HG03025 (cell line): ENCODE results near the gene AGAP5.
"Not testable (repeated sequence)": the region's sequence is repeated elsewhere in the genome, so short reads cannot be mapped to it uniquely, and the experiment has no call there.

Experiments used
- ATAC-seq: cut with Tn5 transposase; IDR thresholded peaks from one replicate; pipeline ENCODE4 v1.9.1; 2021; ENCODE audit warnings: mild to moderate bottlenecking, moderate library complexity; ENCODE audit not compliant: unreplicated experiment, low FRiP score

AGAP5 gene

GRCh38 chr10:73715179-73716156 is 17.6 kb upstream of the AGAP5 start:
- ATAC-seq: not testable (repeated sequence)

GRCh38 chr10:73714483-73714882 is 16.6 kb upstream of the AGAP5 start:
- not testable (repeated sequence) for ATAC-seq

DNA sequence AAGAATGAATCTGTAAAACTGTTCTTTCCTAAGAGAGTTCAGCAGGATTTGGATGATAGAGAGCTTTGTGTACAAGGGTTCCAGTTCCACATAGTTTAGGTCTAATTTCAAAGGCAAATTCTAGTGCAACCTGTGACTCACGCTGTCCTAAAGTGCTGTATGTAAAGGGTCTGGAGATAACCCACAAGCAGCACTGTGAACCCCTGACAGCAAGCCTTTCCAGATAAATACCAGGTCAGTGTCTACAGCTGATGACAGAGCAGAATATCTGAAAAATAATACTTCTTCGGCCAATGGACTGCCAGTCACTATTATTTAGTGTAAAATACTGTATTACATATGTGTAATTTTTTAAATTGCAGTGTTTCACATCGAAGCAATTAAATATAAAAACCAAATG is 16.0 kb upstream of the AGAP5 start:
- not testable (repeated sequence) for ATAC-seq

DNA sequence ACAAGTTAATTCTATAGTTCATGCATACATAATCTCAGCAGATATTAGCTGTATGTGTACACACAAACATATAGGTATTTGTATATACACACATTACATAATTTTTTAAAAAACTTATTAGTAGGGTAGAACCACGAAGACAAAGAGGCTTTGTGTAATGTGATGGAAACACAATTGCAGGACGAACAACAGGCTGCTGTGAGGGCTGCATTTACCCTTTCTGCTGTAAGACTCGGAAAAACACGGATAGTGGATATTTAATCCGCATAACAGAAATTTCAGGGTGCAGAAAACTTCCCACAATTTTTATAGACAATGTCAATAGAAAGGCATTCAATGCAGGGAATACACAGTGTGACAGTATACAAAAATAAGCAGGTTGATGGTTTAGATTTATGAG is 13.8 kb upstream of the AGAP5 start:
- ATAC-seq: not testable (repeated sequence)

GRCh38 chr10:73708122-73708521 is 10.2 kb upstream of the AGAP5 start:
- not testable (repeated sequence) for ATAC-seq

GRCh38 chr10:73707628-73708027 is 9.7 kb upstream of the AGAP5 start:
- ATAC-seq: not testable (repeated sequence)

- ATAC-seq: not testable (repeated sequence)
Observed at GRCh38 chr10:73706488-73706887, 8.6 kb upstream of the AGAP5 start.

- ATAC-seq: not testable (repeated sequence)
Observed at GRCh38 chr10:73705506-73706072, 7.7 kb upstream of the AGAP5 start.

DNA sequence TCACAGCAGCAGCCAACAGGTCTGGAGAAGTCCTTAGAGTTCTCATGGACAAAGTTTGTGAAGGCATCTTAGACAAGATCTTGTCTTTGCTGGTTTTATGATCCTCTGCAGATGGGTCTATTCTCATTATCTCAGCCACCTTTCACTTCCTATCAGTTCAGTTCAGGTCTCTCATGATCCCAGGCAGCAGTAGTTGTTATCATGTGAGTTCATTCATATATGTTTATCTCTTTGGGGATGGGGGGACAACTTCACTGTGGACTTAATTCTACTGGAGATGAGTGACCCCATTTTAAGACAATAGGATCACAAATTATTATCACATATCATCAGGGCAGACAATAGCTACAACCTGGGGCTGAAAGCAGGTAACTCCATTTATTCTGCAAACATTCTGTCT is 6.0 kb upstream of the AGAP5 start:
- not testable (repeated sequence) for ATAC-seq

GRCh38 chr10:73698819-73699218 is 910 bp upstream of the AGAP5 start:
- ATAC-seq: not testable (repeated sequence)

GRCh38 chr10:73695302-73695701 is 2.6 kb downstream of the AGAP5 start:
- not testable (repeated sequence) for ATAC-seq

GRCh38 chr10:73690755-73691154 is 7.2 kb downstream of the AGAP5 start:
- not testable (repeated sequence) for ATAC-seq

DNA sequence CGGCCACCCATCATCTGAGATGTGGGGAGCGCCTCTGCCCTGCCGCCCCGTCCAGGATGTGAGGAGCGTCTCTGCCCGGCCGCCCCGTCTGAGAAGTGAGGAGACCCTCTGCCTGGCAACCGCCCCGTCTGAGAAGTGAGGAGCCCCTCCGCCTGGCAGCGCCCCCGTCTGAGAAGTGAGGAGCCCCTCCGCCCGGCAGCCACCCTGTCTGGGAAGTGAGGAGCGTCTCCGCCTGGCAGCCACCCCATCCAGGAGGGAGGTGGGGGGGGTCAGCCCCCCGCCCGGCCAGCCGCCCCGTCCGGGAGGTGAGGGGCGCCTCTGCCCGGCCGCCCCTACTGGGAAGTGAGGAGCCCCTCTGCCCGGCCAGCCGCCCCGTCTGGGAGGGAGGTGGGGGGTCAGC is 8.3 kb downstream of the AGAP5 start:
- ATAC-seq: not testable (repeated sequence)

DNA sequence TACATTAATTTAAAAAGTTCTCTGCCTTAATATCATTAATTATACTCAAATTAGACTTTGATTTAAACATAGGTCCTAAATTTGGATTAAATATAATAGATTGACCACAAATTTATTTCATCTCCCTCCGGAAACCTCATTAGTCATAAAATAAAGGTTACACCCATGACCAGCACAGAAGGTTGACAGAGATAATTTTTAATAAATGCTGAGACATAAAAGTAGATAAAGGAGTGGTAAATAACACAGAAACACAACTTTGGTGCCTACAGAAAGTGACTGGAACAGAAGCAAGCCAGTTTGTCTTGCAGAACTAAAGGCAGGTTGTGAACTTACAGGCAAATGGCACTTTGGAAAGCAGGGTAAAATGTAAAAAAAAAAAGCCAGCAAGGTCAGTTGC is 10.3 kb downstream of the AGAP5 start:
- not testable (repeated sequence) for ATAC-seq

GRCh38 chr10:73674546-73674945 is 23.4 kb downstream of the AGAP5 start:
- ATAC-seq: not testable (repeated sequence)

- not testable (repeated sequence) for ATAC-seq
Observed at GRCh38 chr10:73668378-73668777, 29.5 kb downstream of the AGAP5 start.

DNA sequence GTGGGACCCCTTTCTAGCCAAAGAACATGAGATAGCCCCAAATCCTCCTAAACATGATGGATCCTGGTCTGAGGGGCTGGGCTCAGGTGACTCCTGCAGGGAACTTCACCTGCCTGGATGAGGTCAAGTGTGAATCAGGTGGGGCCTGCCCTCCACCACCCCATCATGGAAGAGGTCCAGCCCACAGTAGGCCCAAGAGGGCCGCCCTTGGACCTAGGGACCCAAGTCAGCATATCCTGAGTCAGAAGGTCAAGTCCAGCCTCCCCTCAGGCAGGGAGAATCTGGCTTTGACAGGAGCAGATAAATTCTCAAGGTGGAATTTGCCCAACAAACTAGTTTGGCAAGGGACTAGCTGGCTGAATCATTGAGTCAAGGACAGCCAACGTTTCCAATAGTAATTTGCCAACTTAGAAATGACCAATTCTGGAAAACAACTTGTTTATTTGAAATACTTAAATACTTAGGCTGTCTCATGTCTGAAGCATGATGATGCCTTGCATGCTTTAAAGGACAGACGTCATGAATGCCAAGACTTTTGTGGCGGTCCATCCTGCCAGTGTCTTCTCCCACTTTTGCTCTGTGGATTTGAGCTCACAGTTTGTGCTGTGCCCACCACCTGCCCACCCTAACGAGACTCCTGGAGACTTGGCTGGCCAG is 31.6 kb downstream of the AGAP5 start:
- ATAC-seq: not testable (repeated sequence)

DNA sequence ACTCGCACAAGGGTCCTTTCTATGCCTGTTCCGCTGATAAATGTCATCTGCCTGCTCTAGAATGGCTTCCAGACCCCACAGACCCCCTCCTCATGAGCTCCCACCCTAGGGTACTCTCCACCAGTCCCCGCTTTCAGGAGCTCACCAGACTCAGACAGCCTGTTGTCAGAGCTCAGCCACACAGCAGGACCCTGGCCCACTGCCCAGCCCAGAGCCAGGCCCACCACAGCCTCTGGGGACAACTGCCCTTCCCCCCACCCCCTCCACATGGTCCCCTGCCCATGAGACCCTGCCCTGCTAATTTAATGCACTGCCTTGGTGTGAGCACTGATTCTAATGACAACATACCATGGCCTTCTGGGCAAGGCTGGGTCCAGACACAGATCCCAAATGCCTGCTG is 32.3 kb downstream of the AGAP5 start:
- not testable (repeated sequence) for ATAC-seq

DNA sequence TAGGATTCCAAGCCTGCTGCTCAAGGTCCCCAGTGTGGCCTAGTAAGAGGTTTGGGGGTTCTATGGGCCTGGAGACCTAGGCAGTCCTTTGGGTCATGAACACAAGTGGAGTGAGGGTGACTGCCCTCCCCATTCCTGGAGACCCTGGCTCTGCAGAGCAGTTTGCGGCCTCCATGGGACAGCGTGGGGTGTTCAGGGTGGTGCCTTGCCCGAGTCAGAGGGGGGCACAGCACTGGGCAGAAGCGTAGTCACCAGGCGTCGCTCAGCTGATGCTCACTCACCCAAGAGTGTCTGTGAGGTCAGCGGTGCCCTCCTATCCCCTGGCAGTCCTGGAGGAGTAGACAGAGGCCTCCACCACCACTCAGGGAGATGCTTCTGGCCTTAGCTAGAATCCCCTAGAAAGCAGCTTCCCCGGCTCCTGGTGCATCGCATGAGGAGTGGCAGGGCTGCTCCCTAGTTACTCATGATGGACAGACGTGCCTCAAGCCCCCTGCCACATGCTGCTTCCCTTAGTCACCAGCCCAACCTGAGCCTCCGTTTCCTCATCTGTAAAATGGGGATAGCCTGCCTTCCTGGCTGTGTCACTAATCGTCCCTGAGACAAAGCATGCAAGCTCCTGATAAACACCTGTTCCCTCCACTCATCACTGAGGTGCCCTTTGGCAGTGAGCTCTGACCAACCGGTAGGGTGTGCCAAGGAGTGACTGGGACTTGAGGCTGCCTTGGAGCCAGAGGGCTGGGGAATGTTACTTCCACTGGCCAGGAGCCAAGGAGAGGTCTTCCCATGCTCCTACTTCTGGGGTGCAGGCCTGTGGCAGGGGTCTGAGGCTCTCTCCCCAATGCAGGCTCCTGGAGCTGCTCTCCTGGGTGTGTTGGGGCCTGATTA is 33.5 kb downstream of the AGAP5 start:
- not testable (repeated sequence) for ATAC-seq

DNA sequence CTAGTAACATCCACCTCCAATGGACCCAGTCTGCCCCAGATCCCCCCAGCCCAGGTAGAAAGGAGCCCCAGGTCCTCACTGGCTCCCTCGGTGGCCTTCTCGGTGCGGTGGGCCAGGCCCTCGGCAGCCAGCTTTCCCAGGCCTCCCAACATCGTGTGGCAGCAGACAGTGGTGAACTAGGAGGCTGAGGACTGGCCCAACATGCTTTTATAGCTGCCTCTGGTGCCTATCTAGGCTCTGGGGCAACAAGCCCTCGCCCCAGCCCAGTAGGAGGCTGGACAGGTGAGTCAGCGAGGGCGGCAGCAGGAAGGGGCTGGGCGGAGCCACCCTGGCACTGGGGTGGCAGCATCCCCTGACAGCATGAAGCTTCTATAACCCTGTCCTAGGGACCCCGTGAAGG is 34.3 kb downstream of the AGAP5 start:
- ATAC-seq: not testable (repeated sequence)
